GM19240 (cell line): ENCODE measurements around the gene GPS1.

Experiments
- DNase-seq: peaks from one replicate; pipeline ENCODE4 v3.0.0; 2011; ENCODE audit warnings: low spot score; ENCODE audit not compliant: insufficient read length

Gene GPS1

DNA sequence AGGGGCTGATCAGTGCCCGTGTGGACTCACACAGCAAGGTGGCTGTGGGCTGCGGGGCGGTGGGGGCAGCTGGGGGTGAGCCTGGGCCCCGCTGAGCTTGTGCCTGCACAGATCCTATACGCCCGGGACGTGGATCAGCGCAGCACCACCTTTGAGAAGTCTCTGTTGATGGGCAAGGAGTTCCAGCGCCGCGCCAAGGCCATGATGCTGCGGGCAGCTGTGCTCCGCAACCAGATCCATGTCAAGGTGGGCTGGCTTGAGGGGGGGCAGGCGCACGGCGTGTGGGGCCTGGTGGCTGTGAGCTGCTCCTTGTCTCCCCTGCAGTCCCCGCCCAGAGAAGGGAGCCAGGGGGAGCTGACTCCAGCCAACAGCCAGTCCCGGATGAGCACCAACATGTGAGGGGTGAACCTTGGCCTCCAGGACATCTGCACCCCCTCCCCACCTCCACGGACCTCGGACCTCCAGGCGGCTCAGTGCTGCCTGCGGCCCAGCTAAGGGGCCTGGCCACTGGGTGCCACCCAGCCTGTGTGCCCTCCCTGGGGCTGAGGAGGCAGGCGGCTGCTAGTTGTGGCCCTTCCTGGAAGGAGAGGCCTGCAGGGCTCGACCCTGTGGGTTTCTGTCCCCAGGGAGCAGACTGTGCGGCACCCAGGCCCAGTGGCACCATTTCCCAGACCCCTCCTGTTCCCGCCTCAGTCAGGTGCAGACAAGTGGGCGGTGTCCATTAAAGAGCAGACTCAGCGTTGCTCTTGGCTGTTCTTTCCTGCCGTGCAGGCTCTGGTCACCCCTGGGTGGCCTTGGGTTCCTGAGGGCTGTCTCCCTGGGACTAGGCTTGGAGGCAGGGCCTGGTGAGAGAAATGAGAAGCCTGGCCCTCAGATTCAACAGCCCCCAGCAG is 5.3 kb downstream of the GPS1 start:
- DNase-seq, result no peak

- DNase-seq, result no peak
Measured at GRCh38 chr17:82058230-82058854, 6.6 kb downstream of the GPS1 start.

- DNase-seq, result no peak
Measured at GRCh38 chr17:82058855-82059249, 7.2 kb downstream of the GPS1 start.

- no peak for DNase-seq
Measured at GRCh38 chr17:82059272-82060000, 7.7 kb downstream of the GPS1 start.

DNA sequence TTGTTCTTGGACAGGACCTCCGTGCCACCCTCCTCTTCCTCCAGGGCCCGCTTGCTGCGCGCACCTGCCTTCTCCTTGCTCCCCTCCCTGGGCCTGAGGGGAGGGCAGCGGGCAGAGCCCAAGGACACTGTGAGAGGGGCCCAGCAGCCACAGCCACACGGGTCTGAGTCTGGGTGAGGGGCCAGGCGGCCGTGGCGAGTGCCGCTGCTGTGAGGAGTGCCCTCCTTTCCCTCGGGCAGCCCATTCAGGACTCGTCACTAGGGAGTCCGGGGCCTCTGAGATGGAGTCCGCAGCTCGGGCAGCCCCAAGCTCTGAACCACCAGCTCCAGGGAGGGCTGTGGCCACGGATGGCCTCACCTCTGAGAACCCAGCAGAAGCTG is 8.3 kb downstream of the GPS1 start:
- no peak for DNase-seq

- no peak for DNase-seq
Measured at GRCh38 chr17:82060614-82061013, 8.9 kb downstream of the GPS1 start.

- DNase-seq, result no peak
Measured at GRCh38 chr17:82061047-82061925, 9.6 kb downstream of the GPS1 start.

GRCh38 chr17:82062076-82062983 is 10.6 kb downstream of the GPS1 start:
- DNase-seq, result no peak

- DNase-seq, result no peak
Measured at GRCh38 chr17:82062984-82063368, 11.3 kb downstream of the GPS1 start.

GRCh38 chr17:82063424-82064415 is 12.0 kb downstream of the GPS1 start:
- no peak for DNase-seq

DNA sequence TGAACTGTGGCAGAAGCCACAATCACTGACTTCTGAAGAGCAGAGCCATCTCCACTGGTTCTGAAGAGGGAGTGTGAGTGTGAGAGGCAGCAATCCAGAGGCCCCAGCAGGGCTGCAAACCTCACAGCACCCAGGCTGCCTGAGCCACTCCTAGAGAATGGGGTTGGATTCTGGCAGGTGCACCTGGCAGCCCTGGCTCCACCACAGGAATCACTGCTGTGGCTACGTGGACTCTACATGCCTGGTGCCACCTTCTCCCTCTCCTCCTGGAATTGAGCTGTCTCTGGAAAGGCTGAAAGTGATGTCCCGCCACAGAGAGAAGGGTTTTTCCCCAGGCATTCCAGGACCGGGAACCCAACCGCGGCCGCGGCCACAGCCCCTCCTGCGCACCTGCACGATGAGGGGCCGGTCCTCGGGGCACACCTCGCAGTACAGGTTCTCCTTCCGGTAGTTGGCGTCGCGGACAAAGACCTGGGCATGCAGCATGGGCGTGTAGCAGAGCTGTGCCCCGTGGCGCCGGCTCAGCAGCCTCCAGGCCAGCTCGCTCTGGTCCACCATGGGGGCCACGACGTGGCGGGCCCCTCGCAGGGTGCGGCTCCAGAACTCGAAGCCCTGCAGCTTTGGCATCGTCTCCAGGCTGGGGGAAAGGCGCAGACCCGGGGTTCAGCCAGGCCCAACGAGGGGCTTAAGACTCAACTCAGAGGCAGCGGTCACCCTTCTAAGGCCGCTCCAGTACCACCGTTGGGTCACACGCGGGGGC is 12.9 kb downstream of the GPS1 start:
- DNase-seq, result no peak

DNA sequence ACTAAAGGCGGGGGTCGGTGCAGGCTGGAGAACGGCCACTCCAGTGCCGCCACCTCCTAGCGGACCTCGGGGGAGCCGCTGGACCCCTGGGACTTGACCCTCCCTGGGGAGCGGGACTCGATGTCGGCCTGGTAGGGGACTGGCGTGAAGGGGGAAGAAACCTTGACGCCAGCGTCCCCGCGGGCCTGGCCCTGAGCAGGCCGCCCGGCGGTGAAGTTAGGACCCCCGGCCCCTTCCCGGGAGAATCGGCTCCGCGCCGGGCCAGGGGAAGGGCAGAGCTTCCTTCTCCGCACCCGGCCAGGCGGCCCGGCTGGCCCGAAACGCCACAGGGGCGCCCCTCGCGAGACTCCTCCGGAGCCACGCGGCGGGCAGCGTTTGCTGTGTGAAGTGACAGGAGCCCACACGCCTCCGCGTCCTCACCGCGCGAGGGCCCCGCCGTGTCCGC is 13.5 kb downstream of the GPS1 start:
- peak; percentile 57 for DNase-seq

GRCh38 chr17:82065638-82066303 is 14.1 kb downstream of the GPS1 start, which contains the start of gene DUS1L:
TSS of gene DUS1L (minus strand) at chr17:82065804. CDS start at chr17:82065059, 745 bp downstream.
- peak; percentile 75 for DNase-seq

DNA sequence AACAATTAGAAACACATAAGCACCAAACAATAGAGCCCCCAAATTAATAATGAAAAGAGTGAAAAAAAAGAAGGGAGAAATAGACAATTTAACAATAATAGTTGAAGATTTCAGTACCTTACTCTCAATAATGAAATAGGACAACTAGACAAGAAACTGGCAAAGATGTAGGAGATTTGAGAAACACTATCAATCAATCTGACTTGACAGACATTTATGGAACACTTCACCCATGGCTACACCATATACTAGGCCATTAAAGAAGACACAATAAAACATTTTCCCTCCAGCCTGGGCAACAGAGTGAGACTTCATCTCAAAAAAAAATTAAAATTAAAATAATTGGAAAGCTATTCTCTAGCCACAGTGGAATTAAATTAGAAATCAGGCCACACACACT is 18.9 kb downstream of the GPS1 start:
- no peak for DNase-seq

DNA sequence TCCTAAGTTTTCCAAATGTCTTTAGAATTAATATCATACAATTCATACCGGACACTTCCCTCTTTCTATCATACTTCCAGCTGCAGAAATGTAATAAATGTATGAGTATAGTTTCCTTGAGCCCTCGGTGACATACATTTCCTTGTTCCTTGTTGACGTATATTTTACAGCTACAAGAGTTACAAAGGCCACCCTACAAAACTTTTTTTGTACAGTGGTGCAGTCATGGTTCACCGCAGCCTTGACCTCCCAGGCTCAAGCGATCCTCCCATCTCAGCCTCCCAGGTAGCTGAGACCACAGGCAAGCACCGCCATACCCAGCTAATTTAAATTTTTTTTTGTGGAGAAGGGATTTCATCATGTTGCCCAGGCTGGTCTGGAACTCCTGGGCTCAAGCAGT is 21.1 kb downstream of the GPS1 start:
- DNase-seq, result no peak

DNA sequence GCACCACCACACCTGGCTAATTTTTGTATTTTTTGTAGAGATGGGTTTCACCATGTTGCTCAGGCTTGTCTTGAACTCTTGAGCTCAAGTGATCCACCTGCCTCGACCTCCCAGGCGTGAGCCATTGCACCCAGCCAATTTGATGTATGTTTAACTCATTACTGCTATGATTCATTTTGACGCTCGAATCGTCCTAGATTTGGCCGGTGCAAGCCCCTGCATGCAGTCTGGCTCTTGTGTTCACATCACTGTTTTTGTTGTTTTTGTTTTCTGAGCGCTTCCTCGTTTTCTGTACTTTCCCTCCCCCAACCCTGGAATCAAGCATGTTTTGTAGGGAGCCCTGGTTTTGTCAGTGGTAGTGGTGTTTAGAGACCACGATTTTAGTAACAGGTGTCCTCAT is 21.7 kb downstream of the GPS1 start:
- no peak for DNase-seq

- DNase-seq, result no peak
Measured at GRCh38 chr17:82076018-82076784, 24.5 kb downstream of the GPS1 start.
